Hepatocyte (in vitro differentiated cells): ENCODE data around the gene CYB561.

ENCODE experiments used
- EZH2 ChIP-seq: fragments of 200-600 bp; sonication (generic); IDR thresholded peaks from 2 replicates; pipeline ENCODE4 v1.6.1; 2016; ENCODE audit warnings: antibody characterized with exemption, mild to moderate bottlenecking, borderline replicate concordance
- EZH2phosphoT487 ChIP-seq: fragments of 200-600 bp; sonication (generic); IDR thresholded peaks from one replicate; pipeline ENCODE4 v1.6.1; 2018; ENCODE audit warnings: antibody characterized with exemption, mild to moderate bottlenecking, low read depth, moderate library complexity; ENCODE audit not compliant: unreplicated experiment, severe bottlenecking
- TF ChIP-seq, protein P1 (sequence below): fragments of 200-600 bp; sonication (generic); IDR thresholded peaks from 2 replicates; pipeline ENCODE4 v1.5.1; 2016; ENCODE audit warnings: antibody characterized with exemption, mild to moderate bottlenecking; ENCODE audit not compliant: poor library complexity

GRCh38 chr17:63405741-63406261, 40.3 kb downstream of the CYB561 start:
- TF ChIP-seq, protein P1, sequence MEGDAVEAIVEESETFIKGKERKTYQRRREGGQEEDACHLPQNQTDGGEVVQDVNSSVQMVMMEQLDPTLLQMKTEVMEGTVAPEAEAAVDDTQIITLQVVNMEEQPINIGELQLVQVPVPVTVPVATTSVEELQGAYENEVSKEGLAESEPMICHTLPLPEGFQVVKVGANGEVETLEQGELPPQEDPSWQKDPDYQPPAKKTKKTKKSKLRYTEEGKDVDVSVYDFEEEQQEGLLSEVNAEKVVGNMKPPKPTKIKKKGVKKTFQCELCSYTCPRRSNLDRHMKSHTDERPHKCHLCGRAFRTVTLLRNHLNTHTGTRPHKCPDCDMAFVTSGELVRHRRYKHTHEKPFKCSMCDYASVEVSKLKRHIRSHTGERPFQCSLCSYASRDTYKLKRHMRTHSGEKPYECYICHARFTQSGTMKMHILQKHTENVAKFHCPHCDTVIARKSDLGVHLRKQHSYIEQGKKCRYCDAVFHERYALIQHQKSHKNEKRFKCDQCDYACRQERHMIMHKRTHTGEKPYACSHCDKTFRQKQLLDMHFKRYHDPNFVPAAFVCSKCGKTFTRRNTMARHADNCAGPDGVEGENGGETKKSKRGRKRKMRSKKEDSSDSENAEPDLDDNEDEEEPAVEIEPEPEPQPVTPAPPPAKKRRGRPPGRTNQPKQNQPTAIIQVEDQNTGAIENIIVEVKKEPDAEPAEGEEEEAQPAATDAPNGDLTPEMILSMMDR: peak; percentile 63
- no peak for TF ChIP-seq EZH2
- TF ChIP-seq EZH2phosphoT487: no peak
